ENCODE measurements around the gene ADAMTS6.
A peak's percentile ranks its signal among the peaks of the same experiment; 100 is the strongest.

ADAMTS6 gene

GRCh38 chr5:65102976-65103711 is 378.6 kb downstream of the ADAMTS6 start:
- peak; percentile 43 for DNase-seq

- peak; percentile 42 for DNase-seq
These were observed 379.2 kb downstream of the ADAMTS6 start for GRCh38 chr5:65102371-65102975.

GRCh38 chr5:65101632-65102100 is 380.1 kb downstream of the ADAMTS6 start:
- DNase-seq = no peak

- peak; percentile 22 for DNase-seq
These were observed 380.6 kb downstream of the ADAMTS6 start for GRCh38 chr5:65100911-65101631.
